SHP77 treated with DMSO at 0.1 percent for 48 hours (cell line): Measurements from ENCODE around the gene FCGR3B.
"Not testable (repeated sequence)": the region's sequence is repeated elsewhere in the genome, so short reads cannot be mapped to it uniquely, and the experiment has no call there.

Experiments
- DNase-seq: peaks from one replicate; lab custom pipeline; 2025; lab: John Stamatoyannopoulos, UW

FCGR3B gene

GRCh38 chr1:161605762-161606540 lies 25.0 kb downstream of the FCGR3B start:
- DNase-seq, result not testable (repeated sequence)

- not testable (repeated sequence) for DNase-seq
Observed at GRCh38 chr1:161605024-161605423, 26.0 kb downstream of the FCGR3B start.

- DNase-seq, result not testable (repeated sequence)
Observed at GRCh38 chr1:161597077-161597476, 33.9 kb downstream of the FCGR3B start.

- DNase-seq, result not testable (repeated sequence)
Observed at GRCh38 chr1:161595583-161595982, 35.4 kb downstream of the FCGR3B start.

- DNase-seq, result not testable (repeated sequence)
Observed at GRCh38 chr1:161595173-161595572, 35.8 kb downstream of the FCGR3B start.

- DNase-seq, result not testable (repeated sequence)
Observed at GRCh38 chr1:161594269-161594984, 36.5 kb downstream of the FCGR3B start.

GRCh38 chr1:161593092-161593755 lies 37.8 kb downstream of the FCGR3B start:
- DNase-seq, result not testable (repeated sequence)

- DNase-seq, result not testable (repeated sequence)
Observed at GRCh38 chr1:161592586-161592985, 38.4 kb downstream of the FCGR3B start.

- DNase-seq, result not testable (repeated sequence)
Observed at GRCh38 chr1:161589920-161590319, 41.1 kb downstream of the FCGR3B start.

GRCh38 chr1:161589365-161589764 lies 41.6 kb downstream of the FCGR3B start:
- DNase-seq, result not testable (repeated sequence)

- not testable (repeated sequence) for DNase-seq
Observed at GRCh38 chr1:161588596-161588995, 42.4 kb downstream of the FCGR3B start.

- DNase-seq, result not testable (repeated sequence)
Observed at GRCh38 chr1:161582882-161583281, 48.1 kb downstream of the FCGR3B start.

GRCh38 chr1:161580879-161581537 lies 50.0 kb downstream of the FCGR3B start:
- DNase-seq, result not testable (repeated sequence)

GRCh38 chr1:161579856-161580507 lies 51.0 kb downstream of the FCGR3B start:
- DNase-seq, result not testable (repeated sequence)

- DNase-seq, result not testable (repeated sequence)
Observed at GRCh38 chr1:161576676-161577075, 54.3 kb downstream of the FCGR3B start.
